NCI-H510A (cell line): ENCODE results near the gene BPIFA3.
"Not testable (repeated sequence)": the region's sequence is repeated elsewhere in the genome, so short reads cannot be mapped to it uniquely, and the experiment has no call there.

Source experiments
- DNase-seq: peaks from one replicate; lab custom pipeline; 2025; lab: John Stamatoyannopoulos, UW

The BPIFA3 gene

DNA sequence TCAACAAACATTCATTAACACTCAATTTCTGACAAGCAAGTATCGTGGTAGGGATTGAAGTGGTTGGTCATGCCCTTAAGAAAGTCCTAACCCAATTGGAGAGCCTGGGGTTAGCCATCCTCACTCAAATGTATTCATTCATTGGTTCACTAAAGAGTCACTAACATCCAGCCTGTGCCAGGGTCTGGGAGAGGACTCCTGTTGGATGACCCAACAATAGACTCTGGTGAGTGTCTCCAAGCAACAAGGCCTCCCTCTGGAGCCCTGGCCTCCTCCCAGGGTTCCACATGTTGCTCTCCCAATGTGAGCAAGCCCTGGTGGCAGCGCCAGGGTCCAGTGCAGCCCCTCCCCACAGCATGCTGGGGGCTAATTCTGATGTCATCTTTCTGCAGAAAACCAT lies at the start of gene BPIFA3:
BPIFA3 (plus strand) TSS at position 301 of the 400 bp plus-strand sequence. CDS start 185 bp downstream, outside the sequence.
- no peak for DNase-seq

DNA sequence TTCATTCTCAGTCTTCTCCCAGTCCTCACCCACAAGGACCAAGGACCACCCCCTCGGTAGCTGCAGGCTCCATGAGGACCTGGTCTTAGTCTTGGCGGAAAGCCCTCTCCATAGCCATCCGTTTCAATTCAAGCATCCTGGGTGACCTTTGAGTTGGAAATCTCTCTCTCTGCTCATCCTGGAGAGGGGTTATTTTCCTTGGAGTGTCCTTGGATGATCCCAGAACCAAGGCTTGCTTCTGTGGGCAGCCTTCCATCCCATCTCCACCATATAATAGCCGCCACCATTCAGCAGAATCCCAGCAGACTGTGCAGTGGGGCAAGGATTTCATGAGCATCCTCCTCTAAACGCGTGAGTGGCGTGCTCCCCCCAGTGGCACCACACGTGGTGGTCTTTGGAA lies 49.3 kb upstream of the BPIFA3 start, which contains the start of gene BPIFA2:
BPIFA2 (plus strand) TSS at position 301 of the 400 bp plus-strand sequence. CDS start 987 bp downstream, outside the sequence.
- DNase-seq = no peak

DNA sequence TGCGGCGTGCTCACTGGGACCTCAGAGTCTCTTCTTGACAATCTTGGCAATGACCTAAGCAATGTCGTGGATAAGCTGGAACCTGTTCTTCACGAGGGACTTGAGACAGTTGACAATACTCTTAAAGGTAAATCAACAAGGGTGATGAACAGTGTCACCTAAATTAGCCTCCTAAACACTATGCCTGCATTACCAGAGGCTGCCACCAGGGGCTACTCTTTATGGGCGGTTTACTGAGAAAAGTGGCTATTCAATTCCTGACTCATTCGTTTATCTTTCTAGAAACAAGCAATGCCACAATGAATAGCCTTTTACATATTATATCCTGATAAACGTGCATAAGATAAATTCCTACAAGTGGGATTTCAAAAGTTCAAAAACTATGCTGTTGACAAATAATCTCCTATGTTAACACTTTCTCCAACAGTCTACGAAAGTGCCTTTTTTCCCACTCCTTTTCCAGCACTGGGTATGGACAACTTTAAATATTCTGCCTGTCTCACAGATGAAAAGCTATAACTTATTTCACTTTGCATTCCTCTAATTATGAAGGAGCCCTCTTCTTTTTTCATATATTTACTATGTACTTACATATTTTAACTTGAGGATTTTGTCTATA lies 47.9 kb upstream of the BPIFA3 start:
- no peak for DNase-seq

DNA sequence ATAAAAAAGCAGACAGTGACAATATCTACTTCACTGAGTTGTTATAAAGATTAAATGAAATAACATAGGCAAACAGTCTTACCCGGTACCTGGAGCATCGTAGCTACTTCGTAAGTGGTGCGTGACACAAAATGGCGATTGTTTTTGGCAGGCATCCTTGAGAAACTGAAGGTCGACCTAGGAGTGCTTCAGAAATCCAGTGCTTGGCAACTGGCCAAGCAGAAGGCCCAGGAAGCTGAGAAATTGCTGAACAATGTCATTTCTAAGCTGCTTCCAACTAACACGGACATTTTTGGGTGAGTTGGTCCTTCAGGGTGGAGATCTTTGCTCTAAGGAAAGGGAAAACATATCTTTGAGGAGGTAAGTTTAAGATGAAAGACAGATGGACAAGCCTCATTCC lies 44.4 kb upstream of the BPIFA3 start:
- DNase-seq = no peak

DNA sequence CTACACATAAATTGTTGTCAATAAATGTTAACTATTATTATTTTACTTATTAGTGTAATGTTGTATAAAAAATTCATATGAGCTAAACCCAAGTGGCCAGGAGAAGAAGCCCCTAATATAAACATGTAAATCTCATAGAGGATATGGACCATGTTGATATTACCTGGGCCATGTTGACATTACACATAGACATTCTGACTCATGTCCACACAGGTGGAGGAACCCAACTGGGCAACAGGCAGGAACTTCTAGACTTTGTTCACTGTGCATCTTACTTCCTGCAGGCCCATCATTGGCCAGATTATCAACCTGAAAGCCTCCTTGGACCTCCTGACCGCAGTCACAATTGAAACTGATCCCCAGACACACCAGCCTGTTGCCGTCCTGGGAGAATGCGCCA lies 42.0 kb upstream of the BPIFA3 start:
- no peak for DNase-seq

DNA sequence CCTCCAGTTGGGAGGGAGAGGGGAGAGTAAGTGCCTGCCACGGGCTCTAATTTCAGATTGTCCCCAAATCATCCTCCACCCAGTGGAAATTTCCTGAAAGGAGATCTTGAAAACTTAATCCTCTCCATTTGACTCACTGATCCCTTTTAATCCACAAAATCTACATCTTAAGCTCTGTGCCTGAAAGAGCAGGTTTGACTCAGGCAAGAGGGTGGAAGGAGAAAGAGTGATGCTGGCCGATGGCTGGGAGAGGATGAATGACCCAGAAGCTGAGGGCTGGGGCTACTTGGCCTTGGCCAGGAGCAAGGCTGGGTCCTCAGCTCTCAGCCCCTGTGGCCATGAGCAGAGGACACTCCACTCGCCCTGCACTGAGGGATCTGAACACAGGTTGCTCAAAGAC lies 41.1 kb upstream of the BPIFA3 start:
- DNase-seq = no peak

DNA sequence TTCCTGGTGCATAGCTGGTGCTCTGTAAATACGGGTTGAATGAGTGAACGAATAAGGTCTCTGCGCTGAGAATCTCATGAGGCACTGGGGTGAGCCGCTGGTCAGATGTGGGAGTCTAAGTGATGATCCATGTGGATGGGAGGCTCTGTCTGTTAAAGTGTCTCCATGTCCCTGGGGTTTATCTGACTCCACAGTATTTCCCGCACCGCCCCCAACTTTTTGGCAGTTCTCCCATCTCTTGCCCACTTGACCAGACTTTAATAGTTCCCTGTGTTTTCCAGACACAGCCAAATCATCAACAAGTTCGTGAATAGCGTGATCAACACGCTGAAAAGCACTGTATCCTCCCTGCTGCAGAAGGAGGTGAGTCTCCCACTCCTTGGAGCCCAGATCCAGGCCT lies 39.3 kb upstream of the BPIFA3 start:
- DNase-seq = no peak

DNA sequence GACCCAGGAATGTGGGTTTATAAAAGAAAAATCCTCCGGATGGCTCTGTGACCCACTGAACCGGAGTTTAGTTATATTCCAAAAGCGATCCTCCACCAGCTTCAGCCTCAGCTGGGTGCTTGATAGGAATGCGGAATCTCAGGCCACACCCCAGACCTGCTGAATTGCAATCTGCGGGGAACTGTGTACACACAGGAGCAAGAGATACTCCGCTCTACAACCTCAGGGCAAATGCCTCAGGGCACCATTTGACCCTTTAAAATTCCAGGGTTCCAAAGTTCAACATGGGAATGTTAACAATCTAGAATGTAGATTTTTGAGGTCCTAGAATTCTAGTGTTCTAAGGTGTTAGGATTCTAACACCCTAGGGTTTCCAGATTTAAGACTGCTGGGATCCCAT lies 38.4 kb upstream of the BPIFA3 start:
- no peak for DNase-seq

DNA sequence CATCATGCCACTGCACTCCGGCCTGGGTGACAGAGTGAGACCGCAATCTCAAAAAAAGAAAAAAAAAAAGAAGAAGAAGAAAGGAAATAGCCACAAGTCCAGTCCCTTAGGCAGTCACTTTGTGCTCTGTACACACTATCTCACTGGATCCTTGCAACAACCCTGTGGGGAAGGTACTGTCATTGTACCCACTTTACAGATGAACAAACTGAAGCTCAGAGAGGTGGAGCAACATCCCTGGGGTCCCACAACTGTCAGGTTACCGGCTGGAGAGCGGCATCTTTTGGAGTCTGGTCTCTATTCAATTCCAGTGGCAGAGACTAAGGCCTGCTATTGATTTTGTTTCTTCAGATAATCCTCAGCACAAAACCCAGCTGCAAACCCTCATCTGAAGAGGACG lies 37.0 kb upstream of the BPIFA3 start:
- no peak for DNase-seq

DNA sequence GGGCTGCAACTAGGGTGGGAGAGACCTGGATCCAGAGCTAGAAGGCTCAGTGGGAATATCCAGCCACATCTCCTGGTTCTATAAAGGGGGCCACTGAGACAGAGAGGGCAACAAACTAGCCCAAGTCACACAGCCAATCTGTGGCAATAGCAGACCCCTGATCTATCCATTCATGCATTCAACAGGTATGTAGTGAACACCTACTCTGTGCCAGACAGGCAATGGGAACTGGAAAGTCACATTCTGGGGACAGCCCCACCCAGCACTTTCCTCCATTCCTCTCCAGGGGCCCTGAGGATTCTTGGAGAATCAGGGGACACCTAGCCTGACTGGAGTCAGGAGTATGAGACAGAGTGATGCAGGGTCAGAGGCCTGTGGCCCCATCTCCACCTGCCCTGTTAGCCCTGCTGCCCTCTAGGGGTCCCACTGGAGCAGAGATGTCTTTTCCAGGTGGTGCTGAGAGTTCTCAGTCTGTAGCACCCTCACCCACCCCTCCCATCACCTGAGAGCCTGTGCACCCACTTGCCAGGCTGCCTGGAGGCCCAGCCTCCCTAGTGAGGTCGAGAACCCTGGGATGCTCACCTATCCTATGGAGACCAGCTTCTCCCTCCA lies 35.6 kb upstream of the BPIFA3 start:
- DNase-seq = no peak

DNA sequence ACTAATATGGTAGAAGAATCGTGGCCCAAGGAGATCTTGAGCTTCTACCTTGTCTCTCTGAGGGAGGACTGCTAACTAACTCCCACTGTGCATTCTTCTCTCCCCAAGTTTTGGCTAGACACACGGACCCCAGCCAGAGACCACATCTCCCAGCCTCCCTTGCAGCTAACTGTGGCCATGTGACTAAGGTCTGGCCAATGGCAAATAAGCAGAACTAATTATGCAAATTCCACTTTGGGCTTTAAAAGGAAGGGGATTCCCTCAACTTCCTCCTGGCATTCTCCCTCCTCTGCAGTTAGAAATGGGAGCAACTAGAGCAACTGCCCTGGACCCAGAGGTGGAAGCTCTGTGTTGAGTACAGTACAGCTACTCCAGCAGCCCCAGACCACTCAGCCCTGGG lies 33.8 kb upstream of the BPIFA3 start:
- no peak for DNase-seq

DNA sequence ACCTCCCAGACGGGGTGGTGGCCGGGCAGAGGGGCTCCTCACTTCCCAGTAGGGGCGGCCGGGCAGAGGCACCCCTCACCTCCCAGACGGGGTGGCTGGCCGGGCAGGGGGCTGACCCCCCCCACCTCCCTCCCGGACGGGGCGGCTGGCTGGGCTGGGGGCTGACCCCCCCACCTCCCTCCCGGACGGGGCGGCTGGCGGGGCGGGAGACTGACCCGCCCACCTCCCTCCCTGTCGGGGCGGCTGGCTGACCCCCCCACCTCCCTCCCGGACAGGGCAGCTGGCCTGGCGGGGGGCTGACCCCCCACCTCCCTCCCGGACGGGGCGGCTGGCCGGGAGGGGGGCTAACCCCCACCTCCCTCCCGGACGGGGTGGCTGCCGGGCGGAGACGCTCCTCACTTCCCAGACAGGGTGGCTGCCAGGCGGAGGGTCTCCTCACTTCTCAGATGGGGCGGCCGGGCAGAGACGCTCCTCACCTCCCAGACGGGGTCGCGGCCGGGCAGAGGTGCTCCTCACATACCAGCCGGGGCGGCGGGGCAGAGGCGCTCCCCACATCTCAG lies 32.0 kb upstream of the BPIFA3 start:
- not testable (repeated sequence) for DNase-seq

DNA sequence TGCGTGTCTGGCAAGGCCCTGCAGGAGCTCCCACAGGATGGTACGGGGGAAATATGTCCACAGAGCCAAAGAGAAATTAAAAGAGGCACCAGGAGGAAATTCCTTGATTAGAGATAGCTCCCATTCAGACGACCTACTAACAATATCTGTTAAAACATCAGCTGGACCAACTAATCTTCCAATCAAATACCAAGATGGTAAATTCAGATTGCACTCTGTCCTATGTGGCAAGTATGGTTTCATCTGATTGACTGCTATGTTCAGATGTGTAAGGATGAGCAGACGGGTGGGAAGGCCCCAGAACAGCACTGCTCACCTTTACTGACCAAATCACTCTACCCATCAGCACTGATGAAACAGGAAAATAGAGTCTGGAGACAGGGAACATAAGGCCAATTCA lies 29.7 kb upstream of the BPIFA3 start:
- no peak for DNase-seq

DNA sequence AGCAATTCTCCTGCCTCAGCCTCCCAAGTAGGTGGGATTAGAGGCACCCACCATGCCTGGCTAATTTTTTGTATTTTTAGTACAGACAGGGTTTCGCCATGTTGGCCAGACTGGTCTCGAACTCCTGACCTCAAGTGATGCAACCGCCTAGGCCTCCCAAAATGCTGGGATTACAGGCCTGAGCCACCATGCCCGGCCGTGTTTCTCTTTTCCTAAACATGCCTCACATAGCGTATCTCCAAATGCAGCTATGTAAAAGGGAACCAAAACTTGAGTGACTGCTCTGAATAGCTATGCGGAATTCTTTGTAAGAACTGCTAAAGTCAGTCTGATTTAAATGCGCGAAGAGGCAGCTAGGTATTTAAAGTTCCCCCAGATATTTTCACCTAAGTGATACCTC lies 28.7 kb upstream of the BPIFA3 start:
- DNase-seq = no peak

DNA sequence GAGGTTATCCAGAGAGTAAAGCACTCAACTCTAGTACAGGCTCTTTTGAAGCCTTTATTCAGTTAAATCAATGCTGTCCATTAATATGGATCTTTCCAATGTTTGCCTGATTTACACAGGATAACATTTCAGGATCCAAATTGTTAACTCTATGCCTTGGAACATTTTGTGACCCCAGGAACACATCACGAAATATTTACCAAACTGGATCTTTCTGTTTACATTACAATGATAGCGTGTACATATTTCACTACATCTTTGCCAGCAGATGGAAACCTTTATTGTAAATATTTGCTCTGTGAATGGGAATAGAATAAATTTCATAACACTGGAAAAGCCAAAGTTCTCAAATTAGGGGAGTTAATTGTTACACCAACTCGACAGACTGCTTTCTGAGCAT lies 25.7 kb upstream of the BPIFA3 start:
- no peak for DNase-seq

DNA sequence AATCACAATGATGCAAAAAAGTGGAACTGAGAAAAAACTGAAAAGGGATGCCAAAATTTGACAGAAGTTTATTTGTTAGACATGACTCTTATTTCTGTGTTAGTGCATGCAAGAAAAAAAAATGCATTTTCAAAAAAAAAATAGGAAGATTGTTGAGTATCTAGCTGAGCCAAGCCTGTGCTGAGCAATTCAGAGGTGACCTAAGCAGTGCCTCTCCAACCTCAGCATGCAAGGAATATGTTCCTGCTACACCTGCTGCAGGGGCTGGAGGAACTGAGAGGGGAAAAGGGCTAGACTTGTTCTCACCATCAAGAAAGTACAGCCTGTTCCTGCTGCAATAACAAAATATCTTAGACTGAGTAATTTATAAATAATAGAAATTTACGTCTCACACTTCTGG lies 25.2 kb upstream of the BPIFA3 start:
- no peak for DNase-seq

DNA sequence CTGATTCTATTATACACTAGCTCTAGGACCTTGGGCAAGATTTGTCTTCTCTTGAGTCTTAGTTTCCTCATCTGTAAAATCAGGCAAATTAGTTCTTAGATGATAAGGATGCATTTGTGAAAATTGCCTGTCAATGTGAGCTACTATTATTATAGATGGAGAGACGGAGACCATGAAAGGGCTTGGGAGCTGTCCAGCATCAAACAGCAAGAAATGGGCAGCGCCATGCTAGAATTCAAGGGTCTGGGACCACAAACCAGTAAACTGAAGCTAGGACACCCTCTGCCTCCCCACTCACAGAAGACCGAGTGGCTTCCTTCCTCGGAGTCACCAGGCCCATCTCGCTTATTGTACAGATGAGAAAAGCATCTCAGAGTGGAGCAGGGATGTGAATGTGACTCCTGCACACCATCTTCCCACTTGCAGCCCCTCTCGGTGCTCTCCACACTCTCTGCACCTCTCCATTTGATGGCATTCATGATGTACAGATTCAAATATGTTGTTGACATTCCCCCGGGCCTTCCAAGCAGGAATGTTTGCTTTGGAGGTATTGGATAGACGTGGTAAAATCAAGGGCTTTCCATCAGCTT lies 24.1 kb upstream of the BPIFA3 start:
- no peak for DNase-seq

DNA sequence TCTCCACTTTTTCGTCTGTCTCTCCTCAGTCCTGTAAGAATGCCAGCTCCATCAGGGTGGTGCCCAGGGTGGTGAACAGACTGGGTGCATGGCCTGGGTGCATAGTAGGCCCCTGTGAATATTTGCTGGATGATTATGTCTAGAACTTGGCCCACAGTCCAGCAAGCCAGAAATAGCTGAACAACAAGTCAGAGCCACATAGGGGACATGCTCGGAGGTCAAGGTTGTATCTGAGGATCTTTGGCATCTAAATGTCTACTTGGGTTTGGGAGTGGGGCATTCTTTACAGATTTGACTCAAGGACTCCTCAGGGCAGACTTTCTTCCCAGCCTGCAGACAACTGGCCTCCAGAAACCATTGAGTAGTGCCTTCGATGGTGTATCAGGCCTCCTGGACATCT lies 18.1 kb upstream of the BPIFA3 start:
- no peak for DNase-seq

DNA sequence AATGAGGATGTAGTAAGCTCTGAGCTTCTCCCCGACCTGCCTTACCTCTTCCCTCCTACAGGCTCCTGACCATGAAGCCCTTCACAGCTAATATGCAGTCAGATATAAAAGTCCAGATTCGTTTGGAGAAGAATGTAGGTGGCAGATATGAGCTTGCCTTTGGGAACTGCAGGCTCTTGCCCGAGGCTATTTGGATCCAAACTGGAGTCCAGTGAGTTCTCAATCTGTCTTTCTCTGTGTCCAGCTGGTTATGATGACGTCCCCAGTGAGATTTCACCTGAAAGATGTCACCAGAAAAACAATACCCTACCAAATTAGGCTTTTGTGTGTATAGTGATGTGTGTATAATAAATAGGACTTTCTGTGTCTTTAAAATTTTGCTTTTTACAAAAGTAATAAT lies 14.7 kb upstream of the BPIFA3 start:
- DNase-seq = no peak

DNA sequence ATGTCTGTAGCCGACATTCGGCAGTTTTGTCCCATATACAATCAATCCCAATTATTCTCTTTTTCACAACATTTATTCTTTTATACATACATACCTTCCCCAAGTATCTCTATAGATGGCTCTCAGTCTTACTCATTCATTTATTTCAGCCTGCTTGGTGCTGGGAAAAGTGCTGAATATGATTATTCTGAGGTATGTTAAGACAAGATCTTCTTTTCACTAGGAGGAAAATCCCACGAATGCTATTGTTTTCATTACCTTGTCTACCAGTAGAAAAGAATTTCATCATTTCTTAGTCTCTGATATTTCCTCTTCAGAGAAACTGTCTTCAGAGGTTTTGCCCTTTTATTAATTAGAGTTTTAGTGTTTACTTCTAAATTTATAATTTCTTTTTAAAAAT lies 13.7 kb upstream of the BPIFA3 start:
- DNase-seq = no peak

DNA sequence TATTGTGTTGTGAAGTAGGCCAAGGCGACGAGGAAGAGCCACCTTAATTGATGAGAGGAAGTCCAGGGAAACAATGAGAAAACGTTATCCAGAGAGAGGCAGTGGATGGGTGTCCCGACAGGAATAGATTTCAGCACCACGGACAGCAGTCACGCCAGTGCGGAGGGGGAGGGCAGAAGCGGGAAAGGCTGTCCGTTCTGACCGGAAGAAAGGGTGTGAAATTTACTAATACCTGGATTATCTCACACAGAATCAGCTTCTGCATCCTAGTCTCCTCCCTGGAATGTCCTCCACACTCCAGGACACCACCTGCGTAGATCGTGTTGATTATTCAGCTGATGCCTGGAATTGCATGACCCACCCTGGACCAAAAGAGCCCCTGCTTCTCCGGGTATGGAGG lies 7.4 kb upstream of the BPIFA3 start:
- DNase-seq = no peak

DNA sequence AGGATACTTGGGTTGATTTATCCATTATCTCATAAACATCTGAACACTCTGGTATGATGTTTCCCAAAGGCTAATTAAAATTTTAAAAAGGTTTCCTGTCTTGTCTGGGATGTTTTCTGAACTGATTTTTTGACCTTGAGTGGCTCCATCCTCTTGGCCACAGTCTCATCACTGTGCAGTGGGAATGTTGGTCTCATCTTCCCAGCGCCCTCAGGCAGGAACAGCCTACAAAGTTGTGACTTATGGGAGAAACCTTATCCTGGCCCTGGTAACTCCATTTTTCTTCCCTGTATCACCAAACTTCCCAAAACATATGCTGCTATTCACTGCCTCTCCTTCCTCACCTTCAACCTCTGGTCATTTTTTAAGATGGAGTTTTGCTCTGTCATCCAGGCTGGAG lies 6.8 kb upstream of the BPIFA3 start:
- no peak for DNase-seq

DNA sequence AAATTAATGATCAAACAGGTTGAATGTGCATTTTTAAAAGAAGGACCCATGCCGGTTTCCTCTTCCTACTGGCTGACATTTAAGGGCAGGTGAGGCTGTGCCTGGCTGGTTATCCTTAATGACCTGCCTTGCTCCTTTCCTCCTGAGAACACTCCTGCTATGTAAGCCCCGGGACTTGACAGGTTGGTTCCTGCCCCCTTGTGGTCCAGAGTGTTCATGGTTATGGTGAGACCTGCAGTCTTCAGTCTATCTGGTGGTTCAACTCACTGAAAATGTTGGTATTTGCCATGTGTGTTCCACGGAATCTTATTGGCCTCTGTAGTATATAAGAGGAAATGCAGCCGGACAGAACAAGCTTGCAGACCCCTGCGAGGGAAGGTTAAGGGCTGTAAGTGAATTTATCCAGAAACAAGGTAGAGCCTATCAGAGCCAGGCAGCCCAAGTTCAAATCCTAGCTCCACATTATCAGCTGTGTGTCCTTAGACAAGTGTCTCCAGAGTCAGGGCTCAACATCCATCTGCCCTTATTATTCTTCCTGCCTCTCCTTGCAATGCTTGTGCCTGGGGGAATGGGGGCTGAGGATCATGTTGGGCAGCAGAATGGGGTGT lies 5.2 kb upstream of the BPIFA3 start:
- DNase-seq = peak; percentile 67
